Kidney epithelial cell (primary cell): Measurements from ENCODE around the gene FHOD3. TPM values are rescaled to one million over a fixed set of nuclear protein-coding genes. Genes with fewer than 3 reads are reported as not detected.

ENCODE experiments used
- DNase-seq: peaks from one replicate; pipeline ENCODE4 v3.0.0-alpha.2; 2010; ENCODE audit warnings: low read depth
- H3K27me3 ChIP-seq: 2 replicates; pipeline ENCODE4 v1.6.0; 2011; ENCODE audit warnings: low read length; ENCODE audit not compliant: control insufficient read depth, insufficient read depth
- H3K36me3 ChIP-seq: 2 replicates; pipeline ENCODE4 v1.5.1; 2011; ENCODE audit warnings: low read length; ENCODE audit not compliant: control insufficient read depth, insufficient read depth
- H3K4me3 ChIP-seq: 2 replicates; pipeline ENCODE4 v1.5.1; 2011; ENCODE audit warnings: low read depth, mild to moderate bottlenecking, control low read depth, low read length
- CTCF ChIP-seq: IDR thresholded peaks from 2 replicates; pipeline ENCODE4 v1.5.1; 2011; ENCODE audit warnings: mild to moderate bottlenecking, moderate library complexity, low read length, control low read depth, inconsistent platforms; ENCODE audit not compliant: insufficient read depth, poor library complexity, severe bottlenecking
- total RNA-seq: library from RNA; depleted of rRNA; stranded (reverse); fragments of >200 nt; gene quantifications from 2 replicates; pipeline ENCODE4 v1.2.3, GENCODE V29; 2015

FHOD3 gene
- total RNA-seq, 1 donor from 2014 or later: 47.2 TPM

DNA sequence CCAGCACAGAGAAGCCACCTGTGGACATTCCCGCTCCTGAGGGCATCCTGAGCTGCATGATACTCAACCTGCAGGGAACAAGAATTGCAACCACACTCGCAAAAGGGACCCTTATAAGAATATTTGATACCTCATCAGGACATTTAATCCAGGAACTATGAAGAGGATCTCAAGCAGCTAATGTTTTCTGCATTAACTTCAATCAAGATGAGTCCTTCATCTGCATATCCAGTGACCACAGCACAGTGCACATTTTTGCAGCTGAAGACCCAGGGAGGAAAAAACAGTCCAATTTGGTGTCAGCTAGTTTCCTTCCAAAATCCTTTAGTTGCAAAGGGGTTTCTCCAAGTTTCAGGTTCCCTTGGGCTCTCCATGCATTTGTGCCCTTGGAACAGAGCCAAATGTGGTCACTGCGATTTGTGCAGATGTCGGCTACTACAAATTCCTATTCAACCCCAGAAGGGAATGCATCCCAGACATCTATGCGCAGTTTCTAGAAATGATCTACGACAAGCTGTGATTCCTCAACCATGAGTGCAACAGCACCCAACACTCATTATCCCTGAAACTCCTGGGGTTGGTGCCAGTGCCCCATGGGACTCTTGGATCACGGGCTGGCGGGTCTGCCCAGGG, 23.3 kb upstream of the FHOD3 start:
- no peaks in the 10 kb centered on the region for H3K36me3 ChIP-seq
- H3K4me3 ChIP-seq: no peak overlapping the region
- no peaks in the 10 kb centered on the region for H3K27me3 ChIP-seq
- no peak for DNase-seq
- TF ChIP-seq CTCF: no peak

- DNase-seq: no peak
- no peak for TF ChIP-seq CTCF
- H3K4me3 ChIP-seq: no peak overlapping the region
- H3K27me3 ChIP-seq: no peaks in the 10 kb centered on the region
- H3K36me3 ChIP-seq: no peaks in the 10 kb centered on the region
These were observed 22.0 kb upstream of the FHOD3 start for GRCh38 chr18:36275561-36275960.

GRCh38 chr18:36279001-36279400, 18.5 kb upstream of the FHOD3 start:
- no peaks in the 10 kb centered on the region for H3K27me3 ChIP-seq
- no peak for DNase-seq
- H3K36me3 ChIP-seq: no peaks in the 10 kb centered on the region
- H3K4me3 ChIP-seq: no peak overlapping the region
- TF ChIP-seq CTCF: no peak

- no peaks in the 10 kb centered on the region for H3K27me3 ChIP-seq
- no peak for DNase-seq
- TF ChIP-seq CTCF: no peak
- H3K4me3 ChIP-seq: no peak overlapping the region
- H3K36me3 ChIP-seq: no peaks in the 10 kb centered on the region
These were observed 15.6 kb upstream of the FHOD3 start for GRCh38 chr18:36281936-36282335.

DNA sequence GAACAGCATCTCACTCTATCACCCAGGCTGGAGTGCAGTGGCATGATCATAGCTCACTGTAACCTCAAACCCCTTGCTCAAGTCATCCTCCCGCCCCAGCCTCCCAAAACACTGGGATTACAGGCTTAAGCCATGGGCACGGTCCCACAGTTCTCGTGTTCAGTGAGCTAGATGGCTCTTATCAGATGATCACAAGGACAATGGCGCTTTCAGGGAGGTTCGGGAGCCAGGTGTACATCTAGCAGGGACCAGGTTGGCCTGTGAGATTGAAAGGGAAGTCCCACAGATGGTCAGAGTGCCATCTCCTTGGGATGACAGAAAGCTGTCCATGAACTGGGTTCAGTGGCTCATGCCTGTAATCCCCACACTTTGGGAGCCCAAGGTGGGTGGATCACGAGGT, 14.1 kb upstream of the FHOD3 start:
- no peaks in the 10 kb centered on the region for H3K36me3 ChIP-seq
- DNase-seq: no peak
- H3K4me3 ChIP-seq: no peak overlapping the region
- TF ChIP-seq CTCF: no peak
- H3K27me3 ChIP-seq: no peaks in the 10 kb centered on the region

DNA sequence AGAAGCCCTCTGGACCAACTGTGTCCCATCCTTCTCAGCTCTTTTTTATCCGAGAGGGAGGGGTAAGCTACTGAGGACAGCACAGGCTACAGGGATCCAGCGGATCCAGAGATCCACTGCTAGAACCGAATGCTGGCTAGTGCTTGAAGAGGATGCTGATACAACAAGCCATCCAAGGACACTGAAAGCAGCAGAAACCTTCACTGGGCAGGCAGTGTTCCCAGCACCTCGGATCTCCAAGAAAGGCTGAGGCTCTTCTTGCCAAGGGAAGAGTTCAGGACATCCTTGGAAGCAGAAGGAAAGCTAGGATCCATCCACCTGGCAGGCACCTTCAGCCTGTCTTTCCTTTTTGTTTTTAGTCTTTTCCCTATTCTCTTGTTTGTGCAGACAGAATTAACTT, 13.2 kb upstream of the FHOD3 start:
- Histone ChIP-seq H3K36me3 (no peaks in the 10 kb centered on the region), H3K4me3 (no peak overlapping the region), H3K27me3 (no peaks in the 10 kb centered on the region)
- DNase-seq: no peak
- TF ChIP-seq CTCF: no peak
